Measurements from ENCODE around the gene TRIM26. TPM values are rescaled to one million over a fixed set of nuclear protein-coding genes. Genes with fewer than 3 reads are reported as not detected.

The TRIM26 gene
- total and polyA plus RNA-seq, 2 of the 8 experiments (the other 6 are each of a cell fraction or from before 2014, with no cell fraction given): 21.5 to 32.3 TPM

DNA sequence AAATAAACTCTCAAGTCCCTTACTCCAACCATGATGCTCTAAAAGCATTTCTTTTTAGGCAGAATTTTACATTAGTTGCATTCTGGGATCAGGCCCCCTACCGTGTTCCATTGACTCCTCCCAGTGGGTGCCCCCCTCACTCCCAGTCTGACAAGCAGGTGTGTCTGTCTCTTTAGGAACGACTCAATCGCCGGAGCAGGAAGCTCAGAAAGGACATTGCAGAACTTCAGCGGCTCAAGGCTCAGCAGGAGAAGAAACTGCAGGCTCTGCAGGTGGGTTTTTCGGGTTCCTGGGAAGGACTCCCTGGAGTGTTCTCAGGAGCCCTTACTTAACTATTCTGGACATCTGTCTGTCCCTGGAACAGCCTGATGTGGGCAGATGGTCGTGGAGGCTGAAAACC is 67.4 kb downstream of the TRIM26 start:
- Histone ChIP-seq H2BK12ac (ENCODE audit: low read depth, low read length) (no peak overlapping the region), H4K8ac (ENCODE audit: extremely low read depth, insufficient read depth, low read length) (no peak overlapping the region), H2BK5ac (ENCODE audit: low read depth, low read length) (no peak overlapping the region), H3K4me2 (ENCODE audit: insufficient read depth in 1 of 2, low read depth in 2 of 2, low read length in 2 of 2) (0 out of 4 replicates have a peak overlapping the region, but pooled peaks of 1 of the 2 experiments have one; percentile 2), H3K23me2 (ENCODE audit: low read depth, low read length) (peaks cover 2% of the 10 kb centered on the region; the same call in 1 of the 2 replicates), H3K4me3 (ENCODE audit: extremely low read depth in 1 of 4, insufficient read depth in 2 of 4, low read depth in 3 of 4, low read length in 4 of 4) (no peak overlapping the region), H3K14ac (ENCODE audit: insufficient read length) (no peak overlapping the region), H3K27ac (ENCODE audit: low read depth, low read length) (no peak overlapping the region), H4K5ac (ENCODE audit: insufficient read length, low read depth, low read length) (no peak overlapping the region), H2AFZ (ENCODE audit: low read length) (no peak overlapping the region), H3K18ac (ENCODE audit: extremely low read depth, low read length) (no peak overlapping the region), H2BK120ac (replicated peaks; ENCODE audit: low read depth, low read length) (no peak overlapping the region), H3K4ac (replicated peaks; ENCODE audit: insufficient read length, low read depth, low read length) (no peak overlapping the region), H4K20me1 (replicated peaks in 1 of 2; ENCODE audit: control insufficient read depth in 1 of 2, insufficient read depth in 2 of 2, low read length in 2 of 2) (no peaks in the 10 kb centered on the region), H3K27me3 (replicated peaks in 1 of 4; ENCODE audit: control insufficient read depth in 3 of 4, extremely low read depth in 1 of 4, insufficient read depth in 3 of 4, low read length in 3 of 4) (peaks cover 0 to 3% (median 0%) of the 10 kb centered on the region in 4 experiments; a peak in 1 of 7 replicates), H3K4me1 (replicated peaks in 1 of 4; ENCODE audit: control insufficient read depth in 3 of 4, insufficient read depth in 4 of 4, low read length in 3 of 4) (peaks cover 0 to 4% (median 0%) of the 10 kb centered on the region in 4 experiments; a peak in 2 of 7 replicates), H3K36me3 (ENCODE audit: control insufficient read depth in 2 of 4, insufficient read depth in 4 of 4, low read length in 3 of 4) (no peaks in the 10 kb centered on the region), H2BK15ac (ENCODE audit: low read length) (no peak overlapping the region), H3K56ac (replicated peaks; ENCODE audit: insufficient read length, low read depth, low read length) (no peak overlapping the region), H3K9me3 (ENCODE audit: insufficient read depth in 2 of 2, low read depth in 1 of 2, low read length in 1 of 2) (no peaks in the 10 kb centered on the region), H3K79me2 (ENCODE audit: control insufficient read depth in 1 of 2, insufficient read depth in 2 of 2, low read length in 2 of 2) (no peaks in the 10 kb centered on the region), H4K91ac (replicated peaks; ENCODE audit: insufficient read length, low read length) (no peak overlapping the region), H3K9ac (replicated peaks in 1 of 4; ENCODE audit: extremely low read depth in 1 of 4, low read depth in 3 of 4, low read length in 3 of 4) (no peak overlapping the region), H3K23ac (ENCODE audit: insufficient read length) (no peak overlapping the region), H2BK20ac (ENCODE audit: low read length) (no peak overlapping the region), H2AK5ac (ENCODE audit: low read depth, low read length) (no peak overlapping the region), H3K79me1 (ENCODE audit: low read depth, low read length) (no peaks in the 10 kb centered on the region)
- ChIA-PET CTCF (ENCODE audit: partially characterized antibody) (interaction anchor here (0.7 to 5.4 kb wide), 5 partner anchors 9 to 257 kb away, joined by 3 to 27 read pairs (median 3); no protein-coding TSS in a partner anchor), POLR2A (ENCODE audit: partially characterized antibody) (interaction anchor here (0.8 kb wide), 1 partner anchor 14 kb away, joined by 3 read pairs; no protein-coding TSS in a partner anchor)
- TF ChIP-seq KDM4A (IDR thresholded peaks at IDR 0.05; ENCODE audit: low read depth, low read length, severe bottlenecking): no peak
- WGBS, 2 experiments (ENCODE audit: extremely low coverage in 1 of 2, insufficient coverage in 1 of 2, insufficient read length in 1 of 2, insufficient replicate concordance in 2 of 2, low coverage in 1 of 2, low lambda C conversion rate in 2 of 2, missing lambda C conversion rate in 1 of 2): 59% methylated on average over 7 of the region's 7 CpGs; no CpG with 5 or more reads in 1 of the 2 experiments
- DNase-seq (ENCODE audit: low read depth in 1 of 2, low spot score in 2 of 2) (no peak), FAIRE-seq (no peak)
